ENCODE data around the gene SMAD3.

DNA sequence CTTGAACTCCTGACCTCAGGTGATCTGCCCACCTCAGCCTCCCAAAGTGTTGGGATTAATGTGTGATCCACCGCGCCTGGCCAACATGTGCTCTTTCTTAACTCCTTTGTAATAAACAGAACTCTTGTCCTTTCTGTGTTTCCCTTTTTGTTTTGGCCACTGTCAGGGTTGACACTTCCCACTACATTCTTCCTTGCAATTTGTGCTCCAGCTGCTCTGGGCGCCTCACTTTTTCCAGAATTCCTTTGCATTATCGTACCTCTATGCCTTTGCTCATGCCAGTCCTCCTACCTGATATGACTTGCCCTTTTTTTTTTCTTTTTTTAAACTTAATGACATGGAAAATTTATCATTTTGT, 38.8 kb upstream of the SMAD3 start:
- TF ChIP-seq, protein P1, sequence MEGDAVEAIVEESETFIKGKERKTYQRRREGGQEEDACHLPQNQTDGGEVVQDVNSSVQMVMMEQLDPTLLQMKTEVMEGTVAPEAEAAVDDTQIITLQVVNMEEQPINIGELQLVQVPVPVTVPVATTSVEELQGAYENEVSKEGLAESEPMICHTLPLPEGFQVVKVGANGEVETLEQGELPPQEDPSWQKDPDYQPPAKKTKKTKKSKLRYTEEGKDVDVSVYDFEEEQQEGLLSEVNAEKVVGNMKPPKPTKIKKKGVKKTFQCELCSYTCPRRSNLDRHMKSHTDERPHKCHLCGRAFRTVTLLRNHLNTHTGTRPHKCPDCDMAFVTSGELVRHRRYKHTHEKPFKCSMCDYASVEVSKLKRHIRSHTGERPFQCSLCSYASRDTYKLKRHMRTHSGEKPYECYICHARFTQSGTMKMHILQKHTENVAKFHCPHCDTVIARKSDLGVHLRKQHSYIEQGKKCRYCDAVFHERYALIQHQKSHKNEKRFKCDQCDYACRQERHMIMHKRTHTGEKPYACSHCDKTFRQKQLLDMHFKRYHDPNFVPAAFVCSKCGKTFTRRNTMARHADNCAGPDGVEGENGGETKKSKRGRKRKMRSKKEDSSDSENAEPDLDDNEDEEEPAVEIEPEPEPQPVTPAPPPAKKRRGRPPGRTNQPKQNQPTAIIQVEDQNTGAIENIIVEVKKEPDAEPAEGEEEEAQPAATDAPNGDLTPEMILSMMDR (IDR thresholded peaks at IDR 0.05; ENCODE audit: low read depth, low read length, missing input control) = no peak
- TF ChIP-seq GABPA (IDR thresholded peaks at IDR 0.05 in 1 of 2, conservative IDR thresholded peaks at IDR 0.05 in 1 of 2) = no peak
- TF ChIP-seq, protein P2, sequence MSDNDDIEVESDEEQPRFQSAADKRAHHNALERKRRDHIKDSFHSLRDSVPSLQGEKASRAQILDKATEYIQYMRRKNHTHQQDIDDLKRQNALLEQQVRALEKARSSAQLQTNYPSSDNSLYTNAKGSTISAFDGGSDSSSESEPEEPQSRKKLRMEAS (IDR thresholded peaks at IDR 0.05) = peak; percentile 15
- TF ChIP-seq JUND (IDR thresholded peaks at IDR 0.05) = no peak
- no peak for TF ChIP-seq RAD21 (IDR thresholded peaks at IDR 0.05)
- TF ChIP-seq, protein P3, sequence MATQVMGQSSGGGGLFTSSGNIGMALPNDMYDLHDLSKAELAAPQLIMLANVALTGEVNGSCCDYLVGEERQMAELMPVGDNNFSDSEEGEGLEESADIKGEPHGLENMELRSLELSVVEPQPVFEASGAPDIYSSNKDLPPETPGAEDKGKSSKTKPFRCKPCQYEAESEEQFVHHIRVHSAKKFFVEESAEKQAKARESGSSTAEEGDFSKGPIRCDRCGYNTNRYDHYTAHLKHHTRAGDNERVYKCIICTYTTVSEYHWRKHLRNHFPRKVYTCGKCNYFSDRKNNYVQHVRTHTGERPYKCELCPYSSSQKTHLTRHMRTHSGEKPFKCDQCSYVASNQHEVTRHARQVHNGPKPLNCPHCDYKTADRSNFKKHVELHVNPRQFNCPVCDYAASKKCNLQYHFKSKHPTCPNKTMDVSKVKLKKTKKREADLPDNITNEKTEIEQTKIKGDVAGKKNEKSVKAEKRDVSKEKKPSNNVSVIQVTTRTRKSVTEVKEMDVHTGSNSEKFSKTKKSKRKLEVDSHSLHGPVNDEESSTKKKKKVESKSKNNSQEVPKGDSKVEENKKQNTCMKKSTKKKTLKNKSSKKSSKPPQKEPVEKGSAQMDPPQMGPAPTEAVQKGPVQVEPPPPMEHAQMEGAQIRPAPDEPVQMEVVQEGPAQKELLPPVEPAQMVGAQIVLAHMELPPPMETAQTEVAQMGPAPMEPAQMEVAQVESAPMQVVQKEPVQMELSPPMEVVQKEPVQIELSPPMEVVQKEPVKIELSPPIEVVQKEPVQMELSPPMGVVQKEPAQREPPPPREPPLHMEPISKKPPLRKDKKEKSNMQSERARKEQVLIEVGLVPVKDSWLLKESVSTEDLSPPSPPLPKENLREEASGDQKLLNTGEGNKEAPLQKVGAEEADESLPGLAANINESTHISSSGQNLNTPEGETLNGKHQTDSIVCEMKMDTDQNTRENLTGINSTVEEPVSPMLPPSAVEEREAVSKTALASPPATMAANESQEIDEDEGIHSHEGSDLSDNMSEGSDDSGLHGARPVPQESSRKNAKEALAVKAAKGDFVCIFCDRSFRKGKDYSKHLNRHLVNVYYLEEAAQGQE (IDR thresholded peaks at IDR 0.05) = no peak
- no peak for TF ChIP-seq SP1 (IDR thresholded peaks at IDR 0.05)
- TF ChIP-seq, protein P4, sequence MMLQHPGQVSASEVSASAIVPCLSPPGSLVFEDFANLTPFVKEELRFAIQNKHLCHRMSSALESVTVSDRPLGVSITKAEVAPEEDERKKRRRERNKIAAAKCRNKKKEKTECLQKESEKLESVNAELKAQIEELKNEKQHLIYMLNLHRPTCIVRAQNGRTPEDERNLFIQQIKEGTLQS (IDR thresholded peaks at IDR 0.05) = no peak

Data from liver (tissue), 3 donors.